ENCODE results near the gene NPC1. TPM values are rescaled to one million over a fixed set of nuclear protein-coding genes. Genes with fewer than 3 reads are reported as not detected.

Gene NPC1
- total RNA-seq, 1 experiment from 2014 or later = 39.6 TPM

- ChIA-PET POLR2A (ENCODE audit: unreplicated experiment) (interaction anchor here (0.7 kb wide), 1 partner anchor 45 kb away, joined by 8 read pairs; no protein-coding TSS in a partner anchor), CTCF (interaction anchor here (1.3 to 1.5 kb wide), 2 partner anchors 75 to 129 kb away, joined by 3 to 4 read pairs; no protein-coding TSS in a partner anchor)
- intact Hi-C loops (cut with micrococcal nuclease; ENCODE audit: unreplicated experiment) = loop anchor here (5.0 kb wide), 1 partner anchor 34 kb away; the partner anchor contains the start of gene ANKRD29
- H3K9me2 ChIP-seq (ENCODE audit: insufficient read depth) = no peaks in the 10 kb centered on the region
- no peak for TF ChIP-seq EZH2 (IDR thresholded peaks at IDR 0.05; ENCODE audit: low read depth)
- TF ChIP-seq, protein P1, sequence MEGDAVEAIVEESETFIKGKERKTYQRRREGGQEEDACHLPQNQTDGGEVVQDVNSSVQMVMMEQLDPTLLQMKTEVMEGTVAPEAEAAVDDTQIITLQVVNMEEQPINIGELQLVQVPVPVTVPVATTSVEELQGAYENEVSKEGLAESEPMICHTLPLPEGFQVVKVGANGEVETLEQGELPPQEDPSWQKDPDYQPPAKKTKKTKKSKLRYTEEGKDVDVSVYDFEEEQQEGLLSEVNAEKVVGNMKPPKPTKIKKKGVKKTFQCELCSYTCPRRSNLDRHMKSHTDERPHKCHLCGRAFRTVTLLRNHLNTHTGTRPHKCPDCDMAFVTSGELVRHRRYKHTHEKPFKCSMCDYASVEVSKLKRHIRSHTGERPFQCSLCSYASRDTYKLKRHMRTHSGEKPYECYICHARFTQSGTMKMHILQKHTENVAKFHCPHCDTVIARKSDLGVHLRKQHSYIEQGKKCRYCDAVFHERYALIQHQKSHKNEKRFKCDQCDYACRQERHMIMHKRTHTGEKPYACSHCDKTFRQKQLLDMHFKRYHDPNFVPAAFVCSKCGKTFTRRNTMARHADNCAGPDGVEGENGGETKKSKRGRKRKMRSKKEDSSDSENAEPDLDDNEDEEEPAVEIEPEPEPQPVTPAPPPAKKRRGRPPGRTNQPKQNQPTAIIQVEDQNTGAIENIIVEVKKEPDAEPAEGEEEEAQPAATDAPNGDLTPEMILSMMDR (conservative IDR thresholded peaks at IDR 0.05) = no peak
- BruUV-seq (replicated peaks) = no TSS peak
- H3K4me3 ChIP-seq = no peak overlapping the region
- DNase-seq = no peak
- no peaks in the 10 kb centered on the region for H4K20me1 ChIP-seq (ENCODE audit: insufficient read depth)
- H3K27me3 ChIP-seq (ENCODE audit: insufficient read depth, low read depth) = no peaks in the 10 kb centered on the region
- no peaks in the 10 kb centered on the region for H3K79me2 ChIP-seq (ENCODE audit: low read depth)
- no peaks in the 10 kb centered on the region for H3K36me3 ChIP-seq (ENCODE audit: low read depth)
- H2AFZ ChIP-seq = no peak overlapping the region
- H3K27ac ChIP-seq = peak overlapping the region; percentile 98
- H3F3A ChIP-seq (ENCODE audit: insufficient read depth, low read depth) = peaks cover 32% of the 10 kb centered on the region
- H3K4me2 ChIP-seq = peak overlapping the region; percentile 58
- H3K4me1 ChIP-seq (replicated peaks; ENCODE audit: insufficient read depth) = peaks cover 55% of the 10 kb centered on the region
- H3K9me3 ChIP-seq (ENCODE audit: insufficient read depth, low read depth) = no peaks in the 10 kb centered on the region
Observed at GRCh38 chr18:23627970-23628369, 41.7 kb upstream of the NPC1 start.

GRCh38 chr18:23627321-23627720 lies 41.0 kb upstream of the NPC1 start:
- DNase-seq = peak; percentile 26 to 89
- H3K36me3 ChIP-seq (ENCODE audit: low read depth) = no peaks in the 10 kb centered on the region
- H4K20me1 ChIP-seq (ENCODE audit: insufficient read depth) = no peaks in the 10 kb centered on the region
- CTCF ChIA-PET = interaction anchor here (0.6 to 1.5 kb wide), 3 partner anchors 29 to 129 kb away, joined by 3 to 4 read pairs (median 3); no protein-coding TSS in a partner anchor
- TF ChIP-seq, protein P1 (conservative IDR thresholded peaks at IDR 0.05) = no peak
- no peak for TF ChIP-seq EZH2 (IDR thresholded peaks at IDR 0.05; ENCODE audit: low read depth)
- no peak overlapping the region for H3K4me3 ChIP-seq
- POLR2A ChIA-PET (ENCODE audit: unreplicated experiment) = interaction anchor here (0.7 kb wide), 1 partner anchor 76 kb away, joined by 3 read pairs; no protein-coding TSS in a partner anchor
- H3K27me3 ChIP-seq (ENCODE audit: insufficient read depth, low read depth) = no peaks in the 10 kb centered on the region
- H3F3A ChIP-seq (ENCODE audit: insufficient read depth, low read depth) = peaks cover 32% of the 10 kb centered on the region
- no peak overlapping the region for H2AFZ ChIP-seq
- no TSS peak for BruUV-seq (replicated peaks)
- intact Hi-C loops (cut with micrococcal nuclease; ENCODE audit: unreplicated experiment) = loop anchor here (5.0 kb wide), 1 partner anchor 35 kb away; the partner anchor contains the start of gene ANKRD29
- peak overlapping the region; percentile 98 for H3K27ac ChIP-seq
- peak overlapping the region; percentile 58 for H3K4me2 ChIP-seq
- H3K9me2 ChIP-seq (ENCODE audit: insufficient read depth) = no peaks in the 10 kb centered on the region
- no peaks in the 10 kb centered on the region for H3K79me2 ChIP-seq (ENCODE audit: low read depth)
- peaks cover 55% of the 10 kb centered on the region for H3K4me1 ChIP-seq (replicated peaks; ENCODE audit: insufficient read depth)
- no peaks in the 10 kb centered on the region for H3K9me3 ChIP-seq (ENCODE audit: insufficient read depth, low read depth)

GRCh38 chr18:23626451-23627279 lies 40.4 kb upstream of the NPC1 start:
- Histone ChIP-seq H3K27me3 (ENCODE audit: insufficient read depth, low read depth) (no peaks in the 10 kb centered on the region), H3K79me2 (ENCODE audit: low read depth) (no peaks in the 10 kb centered on the region), H4K20me1 (ENCODE audit: insufficient read depth) (no peaks in the 10 kb centered on the region), H3K4me3 (no peak overlapping the region), H2AFZ (no peak overlapping the region), H3K4me1 (replicated peaks; ENCODE audit: insufficient read depth) (peaks cover 55% of the 10 kb centered on the region), H3K9me2 (ENCODE audit: insufficient read depth) (no peaks in the 10 kb centered on the region), H3K27ac (peak overlapping the region; percentile 98), H3K9me3 (ENCODE audit: insufficient read depth, low read depth) (no peaks in the 10 kb centered on the region), H3F3A (ENCODE audit: insufficient read depth, low read depth) (peaks cover 32% of the 10 kb centered on the region), H3K36me3 (ENCODE audit: low read depth) (no peaks in the 10 kb centered on the region), H3K4me2 (peak overlapping the region; percentile 58)
- no TSS peak for BruUV-seq (replicated peaks)
- DNase-seq = peak in 1 of 2 experiments; percentile 80
- TF ChIP-seq, protein P1 (conservative IDR thresholded peaks at IDR 0.05) = no peak
- TF ChIP-seq EZH2 (IDR thresholded peaks at IDR 0.05; ENCODE audit: low read depth) = no peak
- ChIA-PET CTCF (interaction anchor here (0.6 to 1.5 kb wide), 4 partner anchors 29 to 128 kb away, joined by 3 to 4 read pairs (median 3); no protein-coding TSS in a partner anchor), POLR2A (ENCODE audit: unreplicated experiment) (interaction anchor here (0.6 to 0.7 kb wide), 2 partner anchors 77 to 833 kb away, joined by 3 read pairs; no protein-coding TSS in a partner anchor)
- intact Hi-C loops (cut with micrococcal nuclease; ENCODE audit: unreplicated experiment) = loop anchor here (5.0 kb wide), 1 partner anchor 36 kb away; the partner anchor contains the start of gene ANKRD29

Data from PC-9 (cell line).